ENCODE measurements around the gene CFTR. TPM values are rescaled to one million over a fixed set of nuclear protein-coding genes. Genes with fewer than 3 reads are reported as not detected.

CFTR gene
- total and polyA plus RNA-seq, 10 of the 15 experiments (the other 5 are each of a cell fraction or from before 2014, with no cell fraction given), result 0.02 to 2.3 (median 0.21) TPM; not detected in 1

GRCh38 chr7:117666031-117666430 lies 186.2 kb downstream of the CFTR start (continued):
- TF ChIP-seq E2F4 (IDR thresholded peaks at IDR 0.05; ENCODE audit: low read depth, low read length) (no peak), RAD51 (IDR thresholded peaks at IDR 0.05) (no peak), RAD21 (IDR thresholded peaks at IDR 0.05; ENCODE audit: insufficient read depth, low read depth, low read length) (no peak), ATF7 (IDR thresholded peaks at IDR 0.05; ENCODE audit: low read depth) (no peak), FOXK2 (IDR thresholded peaks at IDR 0.05) (no peak), CBX5 (IDR thresholded peaks at IDR 0.05; ENCODE audit: low read depth) (no peak), ZBTB4 (CRISPR knock-in tag; IDR thresholded peaks at IDR 0.05) (no peak), EGR1 (IDR thresholded peaks at IDR 0.05; ENCODE audit: borderline replicate concordance in 1 of 2, low read depth in 2 of 2, low read length in 2 of 2) (no peak), ZNF622 (IDR thresholded peaks at IDR 0.05) (no peak), RCOR1 (conservative IDR thresholded peaks at IDR 0.05; ENCODE audit: low read depth, low read length) (no peak), HCFC1 (IDR thresholded peaks at IDR 0.05; ENCODE audit: low read length) (no peak), CHD2 (IDR thresholded peaks at IDR 0.05; ENCODE audit: borderline replicate concordance, low read depth, low read length) (no peak)
- TF ChIP-seq, protein P1, sequence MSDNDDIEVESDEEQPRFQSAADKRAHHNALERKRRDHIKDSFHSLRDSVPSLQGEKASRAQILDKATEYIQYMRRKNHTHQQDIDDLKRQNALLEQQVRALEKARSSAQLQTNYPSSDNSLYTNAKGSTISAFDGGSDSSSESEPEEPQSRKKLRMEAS (IDR thresholded peaks at IDR 0.05; ENCODE audit: low read depth, low read length), result no peak

Measured in GM12878 (cell line).